Head of caudate nucleus (tissue), 42 donors: ENCODE measurements around the gene GSC.

Source experiments
- DNase-seq, 42 donors: peaks; one replicate each; pipeline versions ENCODE4 v3.0.0 to v3.0.0-alpha.2; 2020 to 2021; ENCODE audit warnings: mixed read lengths in 7 of 42
- intact Hi-C: fragments of 100-400 bp; cut with DNase I; formaldehyde crosslinking; loops from one replicate; pipeline ENCODE4 v1.15.0; 2022

GSC gene

DNA sequence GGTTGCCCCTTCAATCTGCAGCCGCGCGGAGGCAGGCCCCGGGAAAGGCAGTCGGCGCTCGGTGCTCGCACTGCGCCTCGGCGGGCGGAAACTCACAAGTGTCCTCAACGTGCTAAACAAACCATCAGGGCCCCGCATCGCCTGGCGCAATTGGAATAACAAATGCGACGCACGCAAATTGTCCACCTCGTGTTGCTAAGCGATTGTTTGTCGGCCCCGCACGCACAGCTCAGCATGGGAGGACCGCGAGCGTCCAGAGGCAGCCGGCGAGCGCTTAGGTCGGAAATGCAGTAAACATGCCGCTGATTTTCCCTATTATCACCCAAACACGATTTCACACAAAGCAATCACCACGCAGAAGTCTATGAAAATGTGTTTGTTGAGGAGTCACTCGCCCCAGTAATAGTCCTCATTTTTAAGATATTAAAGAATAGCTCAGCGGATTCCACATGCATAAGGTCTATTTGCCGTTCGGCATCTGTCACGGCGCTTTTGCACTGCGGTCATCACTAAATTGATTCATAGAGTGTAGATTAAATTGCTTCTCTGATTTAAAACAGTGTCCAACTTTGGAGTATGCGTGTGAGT lies 3.2 kb upstream of the GSC start:
- intact Hi-C loops: no loop called here
- no peak for DNase-seq

DNA sequence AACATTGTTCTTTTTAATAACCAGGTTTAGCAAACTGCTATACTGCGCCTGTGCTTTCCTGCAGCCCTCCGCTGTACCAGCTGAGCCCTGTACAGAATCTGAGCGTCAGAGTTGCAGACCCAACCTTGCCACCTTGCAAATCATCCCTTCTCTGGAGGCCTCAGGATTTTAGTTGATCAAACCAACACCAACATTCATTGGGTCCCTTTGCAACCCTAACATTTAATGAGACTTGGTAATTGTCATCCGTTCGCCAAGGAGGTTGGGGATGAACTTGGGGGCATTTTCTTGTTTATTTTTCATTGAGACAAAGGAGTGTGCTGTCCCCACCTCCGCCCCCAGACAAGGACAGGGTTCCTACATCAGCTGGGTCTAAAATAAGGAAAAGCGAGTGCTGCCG lies 2.6 kb upstream of the GSC start:
- DNase-seq: no peak
- intact Hi-C loops: no loop called here

DNA sequence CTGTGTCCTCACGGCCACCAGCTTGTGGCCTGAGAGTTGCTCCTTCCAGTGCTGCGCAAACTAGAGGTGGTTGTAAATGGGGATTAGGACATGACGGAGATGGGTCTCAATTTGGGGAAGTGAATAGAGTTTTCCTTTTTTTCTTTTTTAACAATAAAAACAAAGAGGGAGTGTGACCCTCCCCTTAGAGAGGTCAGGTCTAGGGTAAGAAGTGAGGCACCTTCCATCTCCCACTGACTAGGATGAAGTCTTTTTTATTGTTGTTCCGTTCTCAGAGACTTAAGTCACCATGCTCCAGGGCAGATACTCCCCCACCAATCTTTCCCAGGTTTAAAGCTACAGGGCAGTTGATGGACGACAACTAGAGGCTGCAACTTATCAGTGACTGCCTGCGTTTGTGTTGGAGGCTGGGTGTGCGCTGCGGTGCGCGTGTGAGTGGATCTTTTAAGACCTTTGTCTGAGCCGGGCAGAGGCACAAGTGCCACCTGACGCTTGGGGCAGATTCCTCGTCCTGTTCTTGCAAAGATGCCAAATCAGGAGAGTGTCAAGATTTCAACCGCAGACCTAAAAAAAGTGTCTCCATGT lies 2.1 kb upstream of the GSC start:
- intact Hi-C loops: no loop called here
- no peak for DNase-seq

DNA sequence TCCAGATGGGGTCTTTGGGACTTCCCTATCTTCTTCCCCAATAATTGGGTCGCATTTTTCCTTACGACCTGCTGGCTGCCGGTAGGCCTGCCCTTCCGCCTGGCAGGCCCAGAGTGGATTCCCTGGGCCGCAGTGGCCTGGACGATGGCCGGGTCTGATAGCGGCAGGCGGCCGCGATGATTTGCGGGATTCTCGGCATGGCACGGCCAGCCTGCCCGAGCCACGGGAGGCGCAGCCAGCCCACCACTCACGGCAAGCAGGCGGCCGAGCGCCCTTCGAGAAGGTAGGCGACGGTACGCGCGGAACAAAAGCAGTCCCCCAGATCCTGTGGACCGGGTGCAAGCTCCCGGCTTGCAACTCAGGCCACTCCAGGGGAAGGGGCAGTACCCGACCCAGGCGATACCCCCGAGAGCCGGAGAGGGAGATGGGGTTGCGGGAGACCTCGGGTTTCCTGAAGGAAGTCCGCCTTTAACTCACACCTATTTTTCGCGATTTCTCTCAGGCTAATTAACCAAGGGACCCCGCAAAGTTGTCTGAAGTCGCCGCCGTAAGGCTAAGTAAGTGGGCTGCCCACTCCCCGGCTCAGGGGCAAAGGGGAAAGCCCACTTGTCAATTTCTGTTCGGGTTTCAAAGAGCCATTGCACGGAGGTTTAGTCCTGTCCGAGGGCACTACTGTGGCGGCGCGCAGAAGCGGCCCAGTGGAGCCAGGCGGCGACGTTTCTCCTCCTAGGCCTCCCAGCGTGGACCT lies 1.4 kb upstream of the GSC start:
- DNase-seq: no peak
- intact Hi-C loops: no loop called here

DNA sequence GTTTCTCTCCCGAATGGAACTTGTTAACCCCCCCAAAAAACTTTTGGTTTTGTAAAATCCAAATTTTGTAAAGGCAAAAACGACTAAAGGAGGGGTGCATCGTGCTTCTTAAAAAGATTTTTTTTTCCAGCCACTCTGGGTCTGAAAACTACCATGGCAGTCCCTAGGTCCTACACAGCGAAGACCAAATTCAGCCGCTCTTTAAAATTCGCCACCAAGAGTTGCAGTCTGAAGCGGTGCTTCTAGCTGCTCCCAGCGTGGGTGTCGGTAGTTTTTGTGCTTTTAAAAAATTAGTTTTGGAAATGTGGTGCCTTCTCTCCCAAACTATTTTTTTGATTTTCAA lies 873 bp upstream of the GSC start:
- DNase-seq: no peak
- intact Hi-C loops: no loop called here

DNA sequence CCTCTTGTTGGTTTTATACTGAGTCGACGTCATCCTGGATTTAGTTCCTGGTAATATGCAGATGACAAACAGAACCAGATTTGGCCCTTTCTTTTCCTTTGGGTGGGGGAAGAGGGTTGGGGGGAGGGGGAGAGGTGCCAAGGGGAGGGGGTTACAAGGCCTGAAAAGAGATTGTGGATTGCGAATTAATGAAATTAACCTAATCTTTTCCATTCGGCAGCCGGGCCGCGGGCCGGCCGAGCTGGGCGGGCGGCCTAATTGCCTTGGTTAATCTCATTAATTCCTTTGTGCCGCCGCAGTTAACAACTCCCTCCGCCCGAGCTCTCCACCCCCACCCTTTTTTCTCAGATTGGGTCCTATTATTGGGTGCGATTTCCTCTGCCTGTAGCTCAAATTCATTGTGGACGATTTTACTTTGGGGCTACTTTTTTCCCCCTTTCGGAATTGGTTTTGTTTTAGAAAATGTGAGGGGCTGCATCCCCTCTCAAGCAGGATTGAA lies 387 bp upstream of the GSC start:
- intact Hi-C loops: no loop called here
- no peak for DNase-seq

DNA sequence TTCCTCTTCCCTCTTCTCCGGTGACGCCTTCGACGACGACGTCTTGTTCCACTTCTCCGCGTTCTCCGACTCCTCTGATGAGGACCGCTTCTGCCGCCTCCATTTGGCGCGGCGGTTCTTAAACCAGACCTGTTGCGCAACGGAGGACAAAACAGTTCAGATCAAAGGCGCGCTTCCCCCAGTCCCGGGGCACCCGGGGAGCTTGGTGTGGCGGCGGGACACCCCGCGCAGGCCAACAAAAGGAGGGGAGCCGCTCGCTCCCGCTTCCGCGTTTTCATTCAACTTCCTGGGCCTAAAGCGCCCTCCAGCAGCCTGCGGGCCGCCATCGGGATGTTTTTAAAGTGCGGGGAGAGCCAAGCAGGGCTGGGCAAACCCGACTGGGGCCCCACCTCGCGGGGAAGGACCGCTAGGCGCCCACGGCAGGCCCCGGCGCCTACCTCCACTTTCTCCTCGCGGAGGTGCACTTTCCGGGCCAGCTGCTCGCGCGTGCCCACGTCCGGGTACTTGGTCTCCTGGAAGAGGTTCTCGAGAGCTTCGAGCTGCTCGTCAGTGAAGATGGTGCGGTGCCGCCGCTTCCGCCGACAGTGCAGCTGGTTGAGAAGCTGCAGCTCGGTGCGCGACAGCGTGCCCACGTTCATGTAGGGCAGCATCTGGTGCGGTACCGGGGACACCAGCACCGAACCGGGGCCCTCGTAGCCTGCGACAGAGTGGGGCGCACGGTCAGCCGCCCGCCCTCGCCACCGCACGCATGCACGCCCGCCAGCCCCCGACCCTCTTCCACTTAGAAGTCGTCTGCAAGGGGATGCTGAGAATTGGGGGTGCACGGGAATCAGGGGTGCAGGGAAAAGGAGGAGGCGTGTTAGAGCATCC lies 1.2 kb downstream of the GSC start:
- intact Hi-C loops: no loop called here
- DNase-seq: peak in 2 of 42 donors; percentile 13 to 17

DNA sequence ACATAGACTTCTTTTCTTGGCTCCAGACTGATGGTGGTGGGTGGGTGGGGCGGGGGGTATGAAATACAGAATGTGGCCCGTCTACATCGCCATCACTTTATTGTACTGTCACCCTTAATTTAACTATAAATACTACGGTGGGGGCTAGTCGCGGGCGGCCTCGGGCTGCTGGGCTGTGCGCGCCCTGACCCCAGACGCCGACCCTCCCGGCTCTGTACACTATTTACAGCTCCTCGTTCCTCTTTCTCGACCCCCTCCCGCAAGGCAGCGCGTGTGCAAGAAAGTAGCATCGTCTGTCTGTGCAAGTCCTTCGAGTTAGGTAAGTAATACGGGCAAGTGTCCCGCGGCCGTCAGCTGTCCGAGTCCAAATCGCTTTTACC lies 1.8 kb downstream of the GSC start:
- intact Hi-C loops: no loop called here
- DNase-seq: no peak

DNA sequence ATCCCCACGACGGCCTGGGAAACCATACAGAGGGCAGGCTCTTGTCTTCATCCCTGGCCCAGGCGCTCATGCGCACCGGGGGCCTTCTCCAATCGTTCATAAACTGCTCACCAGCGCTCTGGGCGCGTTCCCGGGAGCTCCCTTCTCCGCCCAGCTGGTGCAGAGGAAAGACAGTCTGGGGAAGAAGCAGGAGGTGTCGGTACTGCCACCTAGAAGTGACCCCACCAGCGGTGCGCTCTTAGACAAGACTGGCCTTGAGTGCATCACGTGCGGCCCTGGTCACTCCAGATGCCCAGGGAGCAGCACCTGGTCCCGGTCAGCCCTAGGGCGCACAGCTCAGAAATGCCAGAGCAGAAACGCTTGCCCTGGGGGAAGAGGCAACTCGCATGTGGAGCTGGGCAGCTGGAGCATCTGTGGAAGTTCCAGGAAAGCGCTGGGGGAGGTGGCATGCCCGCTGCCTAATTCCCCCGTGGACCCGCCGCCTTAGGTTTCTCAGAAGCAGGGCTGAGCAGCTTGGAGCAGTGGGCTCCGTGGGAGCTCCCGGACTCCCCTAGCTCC lies 2.5 kb downstream of the GSC start:
- DNase-seq: no peak
- intact Hi-C loops: no loop called here

DNA sequence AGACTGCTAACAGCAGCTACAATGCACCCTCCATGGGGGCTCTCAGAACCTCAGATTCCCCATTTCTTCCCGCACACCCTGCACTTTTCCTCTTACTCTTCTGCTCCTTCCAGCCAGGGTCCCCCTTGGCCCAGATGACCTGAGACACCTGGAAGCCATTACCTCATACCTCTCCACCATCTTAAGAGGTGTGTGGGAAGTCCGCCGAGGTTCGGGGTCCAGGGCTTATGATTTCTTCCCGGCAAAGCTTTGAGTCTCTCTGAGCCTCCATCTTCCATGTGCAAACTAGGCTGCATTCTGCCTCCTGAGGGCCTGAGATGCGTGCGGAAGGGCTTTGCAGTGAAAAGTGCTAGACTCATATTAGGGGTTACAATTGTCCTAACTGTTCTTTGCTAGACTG lies 5.3 kb downstream of the GSC start:
- intact Hi-C loops: no loop called here
- DNase-seq: no peak

DNA sequence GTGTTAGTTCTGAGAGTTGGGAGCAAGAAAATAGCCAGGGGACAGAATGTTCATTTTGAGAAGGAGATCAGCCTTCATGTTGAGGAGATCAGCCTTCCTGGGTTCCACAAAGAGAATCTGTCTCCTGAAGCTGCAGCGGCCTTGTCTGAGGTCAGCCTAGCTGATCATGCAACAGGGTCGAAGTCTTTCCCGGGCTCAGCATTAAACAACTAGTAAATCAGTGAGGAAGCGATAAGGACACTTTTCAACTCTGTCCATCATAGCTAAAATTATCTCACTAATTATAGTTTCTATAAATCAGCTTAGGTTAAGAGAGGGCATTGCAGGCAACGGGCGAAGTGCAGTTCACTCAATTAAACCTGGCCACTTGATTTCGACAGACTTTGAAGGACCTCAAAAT lies 7.5 kb downstream of the GSC start:
- no peak for DNase-seq
- intact Hi-C loops: no loop called here

DNA sequence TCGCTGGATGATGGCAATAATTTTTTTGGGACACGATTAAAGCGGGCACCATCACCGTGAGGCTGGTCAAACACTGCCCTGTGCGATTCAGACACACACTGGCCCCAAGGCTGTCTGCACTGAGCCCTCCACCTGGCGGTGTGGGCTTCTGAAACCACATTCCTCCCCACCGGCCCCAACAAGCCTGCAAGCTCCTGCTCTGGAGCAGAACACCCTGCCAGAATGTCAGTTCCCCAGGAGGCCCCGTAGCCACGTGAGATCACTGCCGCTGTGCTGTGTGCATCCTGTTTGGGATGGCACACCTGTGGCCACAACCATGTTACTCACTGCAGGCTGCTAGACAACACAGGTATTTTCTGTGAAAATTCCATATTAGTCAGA lies 7.9 kb downstream of the GSC start:
- no peak for DNase-seq
- intact Hi-C loops: no loop called here

DNA sequence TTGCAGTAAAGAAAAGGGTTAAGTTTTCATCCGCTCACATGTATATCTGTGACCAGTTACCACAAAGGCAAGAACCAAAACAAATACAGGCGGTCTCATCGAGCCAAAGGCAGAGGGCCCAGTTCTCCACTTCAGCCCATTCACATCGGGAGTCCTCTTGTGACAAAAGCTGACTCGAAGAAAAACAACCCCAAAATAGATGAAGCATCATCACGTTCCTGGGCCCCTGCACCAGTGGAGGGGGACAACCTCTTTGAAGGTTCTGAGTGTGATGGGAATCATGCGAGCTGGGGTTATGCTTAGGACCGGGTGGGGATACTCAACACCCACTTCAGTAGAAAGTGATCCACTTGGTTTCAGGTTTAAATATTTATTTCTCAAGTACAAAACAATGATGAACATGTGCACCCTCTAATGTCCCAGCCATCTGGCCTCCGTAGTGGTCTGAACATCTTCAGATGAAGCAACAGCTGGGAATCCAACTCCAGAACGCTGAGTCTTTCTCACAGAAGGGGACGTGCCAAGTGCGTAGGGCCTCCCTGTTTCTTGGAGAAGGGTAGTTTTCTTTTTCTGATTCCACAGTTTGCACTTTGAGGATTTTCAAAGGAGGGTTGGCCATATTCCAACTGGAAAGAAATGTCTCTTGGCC lies 8.4 kb downstream of the GSC start:
- DNase-seq: no peak

DNA sequence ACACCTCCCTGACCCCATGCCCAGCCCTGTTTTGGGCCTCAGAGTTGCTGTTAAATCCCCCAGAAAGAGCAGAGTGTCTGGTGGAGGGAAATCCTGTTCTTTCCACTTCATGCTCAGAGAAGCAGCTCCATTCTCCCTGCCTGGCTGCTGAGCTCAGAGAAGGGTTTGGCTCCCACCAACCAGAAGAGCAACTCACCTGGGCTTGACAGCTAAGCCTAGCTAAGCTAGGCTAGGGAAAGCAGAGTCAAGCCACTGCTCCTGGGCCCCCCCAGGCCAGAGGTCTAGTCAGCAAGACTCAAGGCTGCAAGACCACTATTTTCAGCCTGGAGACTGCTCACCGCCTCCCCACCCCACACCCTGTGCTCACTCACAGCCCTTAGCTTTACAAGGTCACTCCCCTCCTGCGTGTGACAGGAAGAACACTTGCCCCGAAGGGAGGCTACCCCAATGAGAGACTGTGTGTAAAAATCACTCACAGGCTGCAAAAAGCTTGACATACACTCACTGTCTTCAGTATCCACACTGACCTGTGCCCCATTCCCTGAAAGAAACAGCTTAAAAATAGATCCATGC lies 13.5 kb downstream of the GSC start:
- DNase-seq: no peak
- intact Hi-C loops: no loop called here

More for the DNA sequence above, 8.4 kb downstream of the GSC start:
- intact Hi-C loops: no loop called here

DNA sequence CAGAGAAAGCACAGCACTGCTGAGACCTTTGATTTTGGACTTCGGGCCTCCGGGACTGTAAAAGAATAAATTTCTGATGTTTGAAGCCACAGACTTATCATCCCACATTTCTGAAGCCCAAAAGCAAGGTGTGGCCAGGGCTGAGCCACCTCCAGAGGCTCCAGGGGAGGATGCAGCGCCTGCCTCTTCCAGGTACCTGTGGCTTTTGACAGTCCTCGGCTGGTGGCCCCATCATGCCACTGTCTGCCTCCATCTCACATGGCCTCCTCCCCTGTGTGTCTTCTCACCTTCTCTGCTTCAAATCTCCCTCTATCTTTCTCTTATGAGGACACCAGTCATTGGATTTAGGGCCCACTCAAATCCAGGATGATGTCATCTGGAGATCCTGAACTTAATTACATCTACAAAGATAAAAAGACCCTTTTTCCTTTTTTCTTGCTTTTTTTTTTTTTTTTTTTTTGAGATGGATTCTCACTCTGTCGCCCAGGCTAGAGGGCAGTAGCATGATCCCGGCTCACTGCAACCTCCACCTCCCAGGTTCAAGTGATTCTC lies 15.4 kb downstream of the GSC start:
- DNase-seq: peak in 1 of 42 donors; percentile 24
- intact Hi-C loops: no loop called here

DNA sequence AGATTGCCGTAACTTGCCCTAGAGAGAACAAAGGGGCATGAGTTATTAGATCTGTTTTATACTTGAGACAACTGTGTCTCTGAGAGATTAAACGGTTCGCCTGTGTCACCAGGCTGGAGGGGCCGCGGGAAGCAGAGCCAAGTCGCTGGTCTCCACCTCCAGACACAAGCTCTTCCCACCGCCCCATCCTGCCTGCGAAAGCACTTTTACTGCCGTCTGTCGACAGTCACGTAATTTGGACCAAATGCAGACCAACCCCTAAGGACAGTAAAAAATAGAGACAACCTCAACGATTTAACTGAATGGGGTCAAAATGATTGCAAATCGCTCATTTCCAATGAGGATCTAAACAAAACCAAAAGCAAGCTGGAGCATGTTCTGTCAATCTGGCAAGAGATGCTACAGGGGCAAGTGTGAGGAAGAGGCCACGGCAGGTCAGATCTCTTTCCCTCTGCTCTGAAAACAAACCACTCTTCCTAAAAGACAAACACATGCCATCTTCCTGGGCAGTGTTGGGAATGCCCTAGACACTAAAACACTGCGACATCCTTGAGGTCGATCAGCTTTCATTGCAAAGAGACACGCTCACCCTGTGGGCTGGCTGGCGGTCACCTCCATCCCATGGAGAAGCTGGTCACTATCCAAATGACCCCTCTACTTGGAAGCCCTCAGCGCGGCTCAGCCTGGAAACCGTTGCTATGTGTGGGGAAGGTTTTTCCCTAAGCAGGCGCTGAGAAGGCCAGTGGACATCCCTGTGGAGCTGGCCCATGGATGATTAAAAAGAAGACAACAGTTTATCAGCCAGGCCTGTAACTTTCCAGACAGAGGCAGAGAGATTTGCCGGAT lies 17.1 kb downstream of the GSC start:
- intact Hi-C loops: no loop called here
- no peak for DNase-seq

DNA sequence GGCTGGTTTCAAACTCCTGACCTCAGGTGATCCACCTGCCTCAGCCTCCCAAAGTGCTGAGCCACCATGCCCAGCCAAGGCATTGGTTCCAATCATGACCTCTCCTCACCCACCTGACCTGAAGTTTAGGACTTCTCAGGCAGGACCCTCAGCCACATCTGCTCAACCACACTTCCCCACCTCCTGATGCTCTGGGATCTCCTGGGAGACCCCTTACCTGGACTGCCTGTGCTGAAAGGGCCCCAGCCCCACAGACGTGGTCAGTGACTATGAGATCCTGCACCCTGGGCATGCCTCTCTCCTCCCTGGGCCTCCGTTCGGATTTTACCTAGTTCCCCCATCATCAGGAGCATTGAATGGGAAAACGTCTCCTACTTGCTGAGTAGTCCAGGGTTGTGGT lies 18.0 kb downstream of the GSC start:
- intact Hi-C loops: no loop called here
- no peak for DNase-seq

DNA sequence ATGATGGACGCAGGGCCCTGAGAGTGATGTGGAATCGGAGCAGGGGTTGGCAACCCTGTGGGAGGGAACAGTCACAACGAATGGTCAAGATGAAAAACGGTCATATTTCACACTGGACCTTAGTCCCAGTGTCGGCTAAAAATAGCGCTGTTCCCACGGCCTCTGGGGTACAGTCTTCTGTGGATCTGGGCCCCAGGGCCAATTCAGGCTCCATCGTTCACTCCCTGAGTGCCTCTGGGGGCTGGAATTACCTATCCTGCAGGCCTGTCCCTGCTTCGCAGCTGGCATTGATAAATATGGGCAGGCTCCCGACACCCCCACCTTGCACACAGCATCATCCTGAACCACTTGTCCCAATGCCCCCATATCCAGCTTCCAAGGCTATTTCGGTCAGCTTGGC lies 18.6 kb downstream of the GSC start:
- no peak for DNase-seq
- intact Hi-C loops: no loop called here
